Rectal smooth muscle tissue (tissue), 1 donor: Measurements from ENCODE around the gene CELF6.

Source experiments
- H3K27ac ChIP-seq: one replicate; pipeline ENCODE4 v1.7.0; 2013; ENCODE audit warnings: low read depth, low read length, inconsistent platforms
- H3K27me3 ChIP-seq: one replicate; pipeline ENCODE4 v1.7.0; 2013; ENCODE audit warnings: low read length; ENCODE audit not compliant: control insufficient read depth, insufficient read depth
- H3K36me3 ChIP-seq: one replicate; pipeline ENCODE4 v1.7.0; 2013; ENCODE audit warnings: low read length; ENCODE audit not compliant: control insufficient read depth, insufficient read depth
- H3K4me1 ChIP-seq: one replicate; pipeline ENCODE4 v1.7.0; 2013; ENCODE audit warnings: low read length; ENCODE audit not compliant: control insufficient read depth, insufficient read depth
- H3K4me3 ChIP-seq: one replicate; pipeline ENCODE4 v1.7.0; 2013; ENCODE audit warnings: low read length
- H3K9ac ChIP-seq: one replicate; pipeline ENCODE4 v1.7.0; 2013; ENCODE audit warnings: low read length

Gene CELF6

DNA sequence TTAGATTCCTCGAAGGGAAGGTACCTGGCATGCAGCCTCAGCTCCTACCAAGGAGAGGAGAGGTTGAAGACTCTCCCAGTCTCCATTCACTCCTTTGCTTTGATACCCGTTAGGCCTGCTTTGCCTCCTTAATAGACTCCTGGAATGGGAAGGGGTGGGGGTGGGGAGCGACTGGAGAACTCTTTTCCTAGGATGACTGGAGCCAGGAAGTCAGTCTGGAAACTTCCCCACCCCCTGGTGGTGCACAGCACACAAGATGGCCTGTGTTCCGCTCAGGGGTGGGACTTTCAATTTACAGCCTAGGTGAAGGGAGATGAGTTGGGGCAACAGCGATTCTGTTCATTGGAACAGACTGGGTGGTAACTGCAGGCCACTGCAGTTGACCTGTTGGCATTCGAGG lies 21.4 kb upstream of the CELF6 start:
- Histone ChIP-seq H3K27ac (no peak overlapping the region), H3K9ac (no peak overlapping the region), H3K4me3 (no peak overlapping the region), H3K4me1 (no peaks in the 10 kb centered on the region), H3K36me3 (peaks cover 16% of the 10 kb centered on the region), H3K27me3 (no peaks in the 10 kb centered on the region)

DNA sequence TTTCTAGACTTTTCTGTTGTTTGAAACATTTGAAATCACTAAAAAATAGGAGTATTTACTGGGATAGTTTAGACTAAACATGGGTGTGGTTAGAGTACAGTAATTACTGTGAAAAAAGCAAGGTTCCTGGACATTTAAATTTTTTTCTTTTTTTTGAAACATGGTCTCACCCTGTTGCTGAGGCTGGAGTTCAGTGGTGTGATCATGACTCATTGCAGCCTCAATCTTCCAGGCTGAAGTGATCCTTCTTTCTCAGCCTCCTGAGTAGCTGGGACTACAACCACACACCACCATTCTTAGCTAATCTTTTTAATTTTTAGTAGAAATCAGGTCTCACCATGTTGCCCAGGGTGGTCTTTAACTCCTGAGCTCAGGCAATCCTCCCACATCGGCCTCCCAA lies 20.4 kb upstream of the CELF6 start:
- no peaks in the 10 kb centered on the region for H3K27me3 ChIP-seq
- no peak overlapping the region for H3K9ac ChIP-seq
- no peak overlapping the region for H3K27ac ChIP-seq
- no peaks in the 10 kb centered on the region for H3K4me1 ChIP-seq
- H3K4me3 ChIP-seq: no peak overlapping the region
- H3K36me3 ChIP-seq: peaks cover 9% of the 10 kb centered on the region

DNA sequence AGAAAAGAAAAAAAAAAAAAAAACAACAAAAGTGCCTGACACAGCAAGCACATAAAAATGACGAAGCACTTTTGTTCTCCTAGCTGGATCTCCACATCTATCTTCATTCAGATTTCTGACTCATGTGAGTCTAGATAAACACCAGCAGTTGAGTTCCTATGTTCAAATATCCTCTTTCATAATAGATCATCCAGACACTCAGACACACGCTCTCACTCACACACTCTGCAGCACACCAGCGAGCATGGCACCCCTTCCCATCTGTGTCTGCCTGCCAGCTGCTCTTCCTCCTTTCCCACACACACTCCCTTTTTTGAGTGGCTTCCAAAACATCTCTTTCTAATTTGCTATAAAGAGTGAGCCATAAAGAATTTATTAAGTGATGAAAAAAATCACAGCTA lies 19.8 kb upstream of the CELF6 start:
- no peak overlapping the region for H3K27ac ChIP-seq
- H3K4me3 ChIP-seq: no peak overlapping the region
- H3K9ac ChIP-seq: no peak overlapping the region
- H3K27me3 ChIP-seq: no peaks in the 10 kb centered on the region
- no peaks in the 10 kb centered on the region for H3K4me1 ChIP-seq
- peaks cover 6% of the 10 kb centered on the region for H3K36me3 ChIP-seq

DNA sequence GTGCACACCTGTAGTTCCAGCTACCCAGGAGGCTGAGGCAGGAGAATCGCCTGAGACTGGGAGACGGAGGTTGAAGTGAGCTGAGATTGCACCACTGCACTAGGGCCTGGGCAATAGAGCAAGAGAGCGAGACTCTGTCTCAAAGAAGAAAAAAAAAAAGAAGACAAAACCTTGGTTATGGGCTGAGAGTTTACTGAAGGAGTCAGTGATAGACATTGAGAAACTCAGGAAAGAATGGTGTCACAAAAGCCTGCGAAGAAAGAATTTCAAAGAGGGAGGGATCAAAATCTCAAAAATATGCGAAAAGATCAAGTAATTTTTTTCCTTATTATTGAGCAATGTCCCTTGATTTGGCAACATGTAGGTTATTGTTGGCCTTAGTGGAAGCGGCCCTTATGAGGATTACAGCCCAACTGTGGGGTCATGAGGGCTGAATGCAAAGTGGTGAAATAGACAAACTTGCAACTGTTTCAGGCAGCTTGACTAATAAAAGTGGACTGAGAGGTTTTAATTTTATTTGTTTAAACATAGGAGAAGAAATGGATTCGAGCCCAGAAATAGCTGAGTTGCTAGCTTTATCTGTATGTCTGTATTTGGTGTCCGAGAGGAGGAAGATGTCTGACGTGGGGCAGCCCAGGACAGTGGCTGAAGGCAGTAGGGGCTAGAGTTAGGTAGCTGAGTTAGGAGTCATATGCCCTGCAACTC lies 18.8 kb upstream of the CELF6 start:
- Histone ChIP-seq H3K4me1 (no peaks in the 10 kb centered on the region), H3K36me3 (no peaks in the 10 kb centered on the region), H3K27me3 (no peaks in the 10 kb centered on the region), H3K9ac (no peak overlapping the region), H3K4me3 (no peak overlapping the region), H3K27ac (peak overlapping the region; percentile 6)

DNA sequence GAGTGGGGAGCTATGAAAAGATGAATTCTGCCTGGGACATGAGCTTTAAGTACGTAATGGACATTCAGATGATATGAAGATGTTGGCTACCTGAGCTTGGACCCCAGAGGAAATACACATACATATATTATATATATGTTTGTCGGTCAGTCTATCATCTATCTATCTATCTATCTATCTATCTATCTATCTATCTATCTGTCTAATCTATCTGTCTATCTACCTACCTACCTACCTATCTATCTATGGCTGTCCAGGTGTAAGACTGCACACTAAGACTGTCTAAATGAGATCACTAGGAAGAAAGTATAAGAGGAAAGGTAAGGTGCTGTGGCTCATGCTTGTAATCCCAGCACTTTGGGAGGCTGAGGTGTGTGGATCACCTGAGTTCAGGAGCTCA lies 18.2 kb upstream of the CELF6 start:
- Histone ChIP-seq H3K27ac (peak overlapping the region; percentile 4), H3K36me3 (no peaks in the 10 kb centered on the region), H3K4me1 (no peaks in the 10 kb centered on the region), H3K9ac (no peak overlapping the region), H3K27me3 (no peaks in the 10 kb centered on the region), H3K4me3 (no peak overlapping the region)

DNA sequence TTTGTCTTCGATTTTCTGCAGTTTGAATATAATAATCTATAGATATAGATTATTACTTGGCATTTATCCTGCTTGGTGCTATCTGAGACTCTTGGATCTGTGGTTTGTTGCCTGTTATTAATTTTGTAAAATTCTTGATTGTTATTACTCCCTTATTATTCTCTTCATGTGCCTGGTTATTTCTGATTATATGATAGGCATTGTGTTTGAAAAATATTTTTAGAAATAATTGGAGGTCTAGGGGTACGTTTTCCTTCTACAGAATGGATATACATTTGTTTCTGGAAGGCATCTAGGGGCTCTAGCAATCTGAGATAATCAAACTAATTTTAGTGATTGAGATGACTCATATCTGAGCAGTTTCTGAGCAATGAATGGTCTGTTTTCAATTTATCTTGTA lies 14.9 kb upstream of the CELF6 start:
- Histone ChIP-seq H3K27ac (no peak overlapping the region), H3K9ac (no peak overlapping the region), H3K4me1 (no peaks in the 10 kb centered on the region), H3K36me3 (no peaks in the 10 kb centered on the region), H3K4me3 (no peak overlapping the region), H3K27me3 (no peaks in the 10 kb centered on the region)

DNA sequence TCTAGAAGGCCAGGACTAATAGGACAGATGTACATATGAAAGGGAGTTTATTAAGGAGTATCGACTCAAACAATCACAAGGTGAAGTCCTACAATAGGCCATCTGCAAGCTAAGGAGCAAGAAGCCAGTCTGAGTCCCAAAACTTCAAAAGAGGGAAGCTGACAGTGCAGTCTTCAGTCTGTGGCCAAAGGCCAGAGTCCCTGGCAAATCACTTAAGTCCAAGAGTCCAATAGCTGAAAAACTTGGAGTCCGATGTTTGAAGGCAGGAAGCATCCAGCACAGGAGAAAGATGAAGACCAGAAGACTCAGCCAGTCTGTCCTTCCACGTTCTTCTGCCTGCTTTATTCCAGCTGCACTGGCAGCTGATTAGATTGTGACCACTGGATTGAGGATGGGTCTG lies 11.1 kb upstream of the CELF6 start:
- Histone ChIP-seq H3K27me3 (no peaks in the 10 kb centered on the region), H3K9ac (no peak overlapping the region), H3K27ac (no peak overlapping the region), H3K4me1 (no peaks in the 10 kb centered on the region), H3K36me3 (no peaks in the 10 kb centered on the region), H3K4me3 (no peak overlapping the region)

DNA sequence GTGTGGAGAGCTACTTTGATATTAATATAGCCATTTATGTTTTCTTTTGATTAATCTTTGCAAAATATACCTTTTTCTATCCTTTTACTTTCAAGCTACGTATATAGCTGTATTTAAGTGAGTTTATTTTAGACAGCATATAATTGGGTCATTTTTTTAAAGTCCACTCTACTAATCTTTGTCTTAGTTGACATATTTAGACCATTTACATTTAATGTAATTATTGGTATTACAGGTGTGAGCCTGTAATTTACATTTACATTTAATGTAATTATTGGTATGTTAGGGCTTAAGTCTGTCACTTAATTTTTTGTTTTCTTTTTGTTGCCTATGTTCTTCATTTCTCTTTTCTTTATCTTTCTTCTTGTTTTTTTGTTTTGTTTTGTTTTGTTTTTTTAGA lies 3.8 kb upstream of the CELF6 start:
- Histone ChIP-seq H3K36me3 (no peaks in the 10 kb centered on the region), H3K4me1 (no peaks in the 10 kb centered on the region)

DNA sequence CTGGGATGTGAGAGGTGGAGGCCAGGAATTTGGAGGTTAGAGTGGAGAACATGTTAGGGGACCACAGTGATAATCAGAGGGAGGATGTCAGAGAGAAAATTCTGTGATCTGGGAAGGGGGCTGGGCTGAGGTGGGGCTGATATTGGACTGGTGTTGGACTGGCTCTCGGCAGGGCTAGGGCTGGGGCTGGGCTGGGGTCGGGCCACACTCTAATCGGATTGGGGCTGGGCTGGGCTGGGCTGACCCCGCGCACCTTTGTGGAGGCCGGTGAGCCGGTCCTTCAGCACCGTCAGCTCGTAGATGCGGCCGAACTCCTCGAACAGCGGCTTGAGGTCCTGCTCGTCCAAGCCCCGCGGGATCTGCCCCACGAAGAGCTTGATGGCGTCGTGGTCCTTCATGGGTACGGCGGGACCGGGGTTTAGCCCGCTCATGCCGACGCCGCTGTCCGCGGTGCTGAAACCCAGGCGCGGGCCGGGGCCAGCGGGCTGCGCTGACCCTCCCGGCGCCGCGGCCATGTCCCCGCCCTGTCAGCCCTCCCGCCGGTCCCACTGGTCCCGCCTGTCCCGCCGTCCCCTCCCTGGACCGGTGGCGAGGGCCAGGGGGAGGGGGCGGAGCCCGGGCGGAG lies 485 bp downstream of the CELF6 start:
- Histone ChIP-seq H3K9ac (no peak overlapping the region), H3K27ac (no peak overlapping the region), H3K27me3 (no peaks in the 10 kb centered on the region), H3K4me1 (no peaks in the 10 kb centered on the region), H3K4me3 (no peak overlapping the region), H3K36me3 (no peaks in the 10 kb centered on the region)

More for the DNA sequence above, 3.8 kb upstream of the CELF6 start:
- no peaks in the 10 kb centered on the region for H3K27me3 ChIP-seq
- no peak overlapping the region for H3K4me3 ChIP-seq
- no peak overlapping the region for H3K9ac ChIP-seq
- no peak overlapping the region for H3K27ac ChIP-seq

DNA sequence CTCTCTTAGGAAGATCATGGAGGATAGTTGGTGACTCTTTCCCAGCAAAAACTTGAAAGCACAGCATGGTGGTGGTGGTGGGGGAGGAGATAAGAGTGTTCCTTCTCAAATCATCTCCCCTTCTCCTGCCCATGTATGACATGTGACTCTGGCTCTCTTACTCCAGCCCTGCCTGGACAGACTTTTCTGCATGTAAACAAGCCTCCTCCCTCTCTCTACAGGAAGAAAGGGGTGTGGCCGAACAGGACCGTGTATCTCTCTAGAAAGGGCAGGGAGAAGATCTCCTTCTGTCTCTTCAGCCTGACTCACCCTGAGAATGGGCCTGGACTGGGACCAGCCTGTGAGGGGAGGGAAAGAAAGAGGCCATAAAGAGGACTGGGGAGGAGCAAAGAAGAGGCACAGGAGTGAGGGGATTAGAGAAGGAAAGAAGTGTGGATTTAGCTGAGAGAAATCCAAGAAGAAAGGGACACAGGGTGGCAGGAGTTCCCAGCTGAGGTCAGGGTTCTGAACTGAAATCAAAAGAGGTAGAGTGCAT lies 1.5 kb downstream of the CELF6 start:
- no peak overlapping the region for H3K9ac ChIP-seq
- no peak overlapping the region for H3K27ac ChIP-seq
- H3K27me3 ChIP-seq: no peaks in the 10 kb centered on the region
- H3K36me3 ChIP-seq: no peaks in the 10 kb centered on the region
- no peaks in the 10 kb centered on the region for H3K4me1 ChIP-seq
- peak overlapping the region; percentile 5 for H3K4me3 ChIP-seq

DNA sequence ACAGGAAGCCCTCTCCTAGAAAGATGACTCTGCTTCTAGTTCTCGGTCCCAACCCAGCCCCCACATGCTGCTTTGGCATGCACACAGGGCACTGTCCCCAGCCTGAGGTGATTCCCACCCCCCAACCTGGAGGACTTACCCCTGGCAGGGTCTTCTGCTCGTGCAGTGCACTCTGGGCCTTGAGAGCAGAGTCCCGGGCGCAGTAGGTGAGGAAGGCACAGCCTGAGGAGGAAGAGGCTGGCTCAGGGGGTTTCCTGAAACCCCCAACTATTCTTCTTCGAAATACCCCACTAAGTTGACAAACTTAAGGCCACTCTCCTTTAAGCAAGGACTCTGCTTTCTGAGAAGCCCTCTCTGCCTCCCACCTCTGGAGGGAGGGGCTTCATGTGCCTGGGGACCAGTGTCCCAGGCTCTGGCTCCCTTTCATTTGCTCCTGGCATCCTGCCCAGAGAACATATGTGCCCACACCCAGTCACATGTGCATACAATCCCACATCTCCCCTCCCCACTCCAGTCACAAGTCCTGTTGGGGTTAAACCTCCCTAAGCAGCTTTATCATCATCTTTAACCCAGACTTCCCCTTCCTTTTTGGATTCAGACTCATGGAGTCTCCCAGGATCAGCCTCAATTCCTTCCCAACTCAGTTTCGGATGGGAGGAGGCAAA lies 4.1 kb downstream of the CELF6 start:
- no peaks in the 10 kb centered on the region for H3K4me1 ChIP-seq
- H3K36me3 ChIP-seq: no peaks in the 10 kb centered on the region
- no peak overlapping the region for H3K4me3 ChIP-seq
- no peak overlapping the region for H3K27ac ChIP-seq
- H3K9ac ChIP-seq: no peak overlapping the region
- no peaks in the 10 kb centered on the region for H3K27me3 ChIP-seq

DNA sequence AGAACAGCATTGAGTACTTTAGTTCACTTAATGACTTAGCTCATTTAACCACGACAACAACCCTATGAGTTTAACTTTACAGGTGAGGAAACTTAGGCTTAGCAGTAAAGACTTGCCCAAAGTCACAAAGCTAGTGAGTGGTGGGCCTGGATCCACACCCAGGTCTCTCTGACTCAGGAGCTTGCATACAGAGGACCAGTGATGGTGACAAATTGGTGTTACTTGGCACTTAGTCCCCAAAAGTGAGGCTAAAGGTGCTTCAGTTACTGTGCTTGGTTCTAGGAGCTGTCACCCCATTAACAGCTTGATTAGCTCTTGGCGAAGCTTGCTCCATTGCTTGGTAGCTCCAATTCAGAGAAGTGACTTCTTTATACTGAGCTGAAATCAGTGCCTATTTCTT lies 6.1 kb downstream of the CELF6 start:
- H3K4me1 ChIP-seq: no peaks in the 10 kb centered on the region
- no peaks in the 10 kb centered on the region for H3K36me3 ChIP-seq
- H3K9ac ChIP-seq: no peak overlapping the region
- no peak overlapping the region for H3K27ac ChIP-seq
- no peak overlapping the region for H3K4me3 ChIP-seq
- no peaks in the 10 kb centered on the region for H3K27me3 ChIP-seq
